ENCODE results near the gene CALCOCO1.
"Not testable (repeated sequence)": the region's sequence is repeated elsewhere in the genome, so short reads cannot be mapped to it uniquely, and the experiment has no call there.

CALCOCO1 gene

GRCh38 chr12:53696655-53697331, 30.5 kb downstream of the CALCOCO1 start:
- no peak for DNase-seq

GRCh38 chr12:53696285-53696654, 31.0 kb downstream of the CALCOCO1 start:
- peak; percentile 19 for DNase-seq

DNA sequence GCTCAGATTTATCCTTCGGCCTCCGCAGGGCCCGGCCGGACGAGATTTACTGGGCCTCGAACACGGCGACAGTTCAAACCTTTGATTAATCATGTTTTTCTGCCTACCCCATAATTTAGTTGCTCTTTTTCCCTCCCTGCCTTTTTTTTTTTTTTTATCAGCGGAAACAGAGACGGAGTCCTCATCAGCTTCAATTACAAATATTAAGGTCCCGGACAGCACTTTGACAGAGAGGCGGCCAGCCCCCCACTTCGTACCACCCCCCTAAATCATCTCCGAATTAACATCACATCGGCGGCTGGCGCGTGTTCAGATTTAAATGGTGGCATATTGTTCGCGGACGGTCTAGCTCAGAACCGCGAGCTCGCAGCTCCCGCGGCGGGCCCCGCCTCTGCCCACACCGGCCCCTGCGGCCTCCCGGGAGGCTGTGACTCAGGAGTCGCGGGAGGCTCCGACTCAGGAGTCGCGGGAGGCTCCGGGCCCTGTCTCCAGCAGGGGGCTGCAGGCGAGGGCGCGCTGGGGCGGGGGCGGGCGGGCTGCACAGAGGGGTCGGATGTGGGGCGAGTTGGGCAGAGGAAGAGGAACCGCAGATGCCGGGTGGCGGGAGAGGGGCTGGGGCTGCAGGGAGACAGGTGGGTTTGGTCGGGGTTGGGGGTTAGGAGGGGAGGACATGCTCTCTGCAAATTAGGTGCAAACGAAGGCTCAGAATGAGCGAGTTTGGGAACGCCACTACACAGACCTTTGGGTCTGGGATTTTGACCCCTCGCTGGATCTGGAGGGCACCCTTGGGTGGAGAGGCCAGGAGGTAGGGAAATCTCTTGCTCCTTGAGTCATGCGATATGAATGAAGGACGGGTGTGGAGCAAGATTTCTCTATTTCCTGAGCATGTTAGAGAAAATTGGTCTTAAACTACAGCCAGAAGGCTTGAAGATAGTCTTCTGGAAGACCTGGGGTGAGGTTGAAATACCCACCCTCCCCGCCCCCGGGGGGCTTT, 31.8 kb downstream of the CALCOCO1 start:
- DNase-seq: peak; percentile 25

GRCh38 chr12:53694756-53695151, 32.5 kb downstream of the CALCOCO1 start:
- DNase-seq: no peak

- DNase-seq: no peak
Measured at GRCh38 chr12:53688134-53688533, 39.1 kb downstream of the CALCOCO1 start.

- no peak for DNase-seq
Measured at GRCh38 chr12:53686436-53686835, 40.8 kb downstream of the CALCOCO1 start.

DNA sequence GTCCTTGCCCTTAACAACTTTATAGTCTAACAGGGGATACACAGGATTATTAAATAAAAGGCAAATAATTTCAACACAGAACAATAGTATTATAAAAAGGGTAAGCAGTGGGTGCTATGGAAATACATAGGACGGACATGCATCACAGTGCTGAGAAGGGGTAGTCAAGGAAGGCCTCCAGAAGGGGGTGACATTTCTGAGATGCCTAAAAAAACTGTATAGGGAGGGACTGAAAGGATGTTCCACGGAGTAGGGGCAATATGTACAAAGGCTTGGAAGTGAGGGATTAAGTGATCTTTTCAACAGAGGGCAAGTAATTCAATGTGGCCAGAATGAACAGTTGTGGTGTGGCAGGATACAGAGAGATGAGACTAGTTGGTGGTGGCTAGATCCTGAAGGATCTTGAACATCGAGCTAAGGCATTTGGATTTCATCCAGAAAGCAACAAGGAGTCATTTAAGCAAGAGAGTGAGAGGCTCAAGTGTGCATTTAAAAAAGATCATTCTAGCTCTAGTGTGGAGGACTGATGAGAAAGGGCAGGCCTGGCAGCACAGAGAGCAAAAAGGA, 42.5 kb downstream of the CALCOCO1 start:
- no peak for DNase-seq

GRCh38 chr12:53683983-53684382, 43.3 kb downstream of the CALCOCO1 start:
- no peak for DNase-seq

- DNase-seq: no peak
Measured at GRCh38 chr12:53683494-53683893, 43.8 kb downstream of the CALCOCO1 start.

- not testable (repeated sequence) for DNase-seq
Measured at GRCh38 chr12:53680061-53680460, 47.2 kb downstream of the CALCOCO1 start.

GRCh38 chr12:53677800-53678148, 49.5 kb downstream of the CALCOCO1 start:
- DNase-seq: no peak

GRCh38 chr12:53677016-53677799, 50.0 kb downstream of the CALCOCO1 start:
- no peak for DNase-seq

GRCh38 chr12:53676656-53677015, 50.6 kb downstream of the CALCOCO1 start:
- DNase-seq: peak; percentile 18

- DNase-seq: peak; percentile 98
Measured at GRCh38 chr12:53675701-53676607, 51.3 kb downstream of the CALCOCO1 start, which contains the start of gene ATP5MC2. TSS of gene ATP5MC2 (minus strand) at chr12:53676083. CDS start at chr12:53672614, 3,469 bp downstream.

- no peak for DNase-seq
Measured at GRCh38 chr12:53674977-53675700, 52.1 kb downstream of the CALCOCO1 start.

DNA sequence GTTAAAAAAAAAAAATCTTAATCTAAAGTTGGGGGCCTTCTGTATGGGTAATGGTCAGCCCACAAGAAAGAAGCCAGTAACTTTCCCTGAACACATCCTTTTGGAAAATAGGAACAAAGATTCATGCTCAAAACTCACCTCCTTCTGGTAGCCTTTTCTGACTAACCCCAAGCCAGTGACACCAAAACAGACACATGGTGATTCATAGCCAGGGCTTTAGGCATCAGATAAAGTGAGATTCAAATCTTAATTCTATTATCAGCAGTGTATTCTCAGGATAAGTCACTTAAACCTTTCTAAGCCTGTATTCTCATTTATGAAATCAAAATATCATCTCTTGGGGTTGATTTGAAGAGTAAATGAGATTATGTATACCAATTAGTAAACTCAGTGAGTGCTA, 56.3 kb downstream of the CALCOCO1 start:
- DNase-seq: no peak

DNA sequence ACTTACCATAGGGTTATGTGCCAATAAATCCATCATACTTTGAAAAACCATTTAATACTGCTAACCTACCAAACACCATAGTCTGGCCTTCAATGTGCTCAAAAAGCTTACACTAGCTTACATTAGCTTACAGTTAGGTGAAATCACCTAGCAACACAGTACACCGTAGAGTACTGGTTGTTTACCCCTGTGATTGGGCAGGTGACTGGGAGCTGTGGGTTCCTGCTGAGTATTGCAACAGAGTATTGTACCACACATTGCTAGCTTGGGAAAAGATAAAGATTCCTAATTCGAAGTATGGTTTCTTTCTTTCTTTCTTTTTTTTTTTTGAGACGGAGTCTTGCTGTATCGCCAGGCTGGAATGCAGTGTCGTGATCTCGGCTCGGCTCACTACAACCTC, 56.9 kb downstream of the CALCOCO1 start:
- DNase-seq: no peak

GRCh38 chr12:53667080-53667479, 60.2 kb downstream of the CALCOCO1 start:
- no peak for DNase-seq

DNA sequence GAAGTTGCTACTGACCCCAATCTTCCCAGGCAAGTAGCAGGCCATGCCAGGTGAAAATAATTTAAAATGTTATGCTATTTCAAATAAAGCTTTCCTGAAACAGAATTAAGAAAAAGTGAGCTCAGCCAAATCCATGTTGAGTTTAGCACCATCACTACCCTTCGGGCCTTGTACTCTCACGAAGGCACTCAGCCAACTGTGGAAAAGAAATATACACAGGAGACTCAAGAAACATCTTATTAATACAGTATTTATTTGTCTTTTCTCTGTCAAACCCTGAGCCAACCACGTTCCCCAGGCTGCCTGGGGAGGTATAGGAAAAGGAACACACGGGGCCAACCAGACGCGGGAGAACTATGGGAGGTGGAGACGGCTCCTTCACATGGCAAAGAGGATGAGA, 62.3 kb downstream of the CALCOCO1 start:
- DNase-seq: no peak

DNA sequence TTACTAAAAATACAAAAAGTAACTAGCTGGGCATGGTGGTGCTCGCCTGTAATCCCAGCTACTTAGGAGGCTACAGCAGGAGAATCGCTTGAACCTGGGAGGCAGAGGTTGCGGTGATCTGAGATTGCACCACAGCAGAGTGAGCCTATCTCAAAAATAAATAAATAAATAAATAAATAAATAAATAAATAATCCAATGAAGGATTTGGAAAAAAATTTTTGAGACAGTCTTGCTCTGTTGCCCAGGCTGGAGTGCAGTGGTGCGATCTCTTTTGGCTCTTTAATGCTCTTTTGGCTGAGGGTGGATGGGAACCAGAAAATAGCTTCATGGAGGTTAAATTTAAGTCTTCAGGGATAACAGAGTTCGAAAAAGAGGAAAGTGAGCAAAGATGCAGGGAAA, 63.1 kb downstream of the CALCOCO1 start:
- DNase-seq: no peak

GRCh38 chr12:53660041-53660440, 67.2 kb downstream of the CALCOCO1 start:
- no peak for DNase-seq

All from CD4-positive, alpha-beta T cell treated with Interleukin-10 for 1 hour (primary cell).